GM12865 (cell line): ENCODE measurements around the gene EFNA3.

Experiments
- DNase-seq: peaks from one replicate; pipeline ENCODE4 v3.0.0; 2010; ENCODE audit warnings: low read depth
- H3K4me3 ChIP-seq: 2 replicates; pipeline ENCODE4 v1.5.1; 2011; ENCODE audit warnings: mild to moderate bottlenecking, low read depth, low read length, control low read depth
- CTCF ChIP-seq: IDR thresholded peaks from 2 replicates; pipeline ENCODE4 v1.5.1; 2011; ENCODE audit warnings: low read length, control low read depth, low read depth, inconsistent platforms; ENCODE audit not compliant: insufficient read depth; ENCODE audit errors: missing control alignments

Gene EFNA3

GRCh38 chr1:155034318-155035208, 44.1 kb upstream of the EFNA3 start:
- H3K4me3 ChIP-seq = no peak overlapping the region
- no peak for DNase-seq
- TF ChIP-seq CTCF = no peak

DNA sequence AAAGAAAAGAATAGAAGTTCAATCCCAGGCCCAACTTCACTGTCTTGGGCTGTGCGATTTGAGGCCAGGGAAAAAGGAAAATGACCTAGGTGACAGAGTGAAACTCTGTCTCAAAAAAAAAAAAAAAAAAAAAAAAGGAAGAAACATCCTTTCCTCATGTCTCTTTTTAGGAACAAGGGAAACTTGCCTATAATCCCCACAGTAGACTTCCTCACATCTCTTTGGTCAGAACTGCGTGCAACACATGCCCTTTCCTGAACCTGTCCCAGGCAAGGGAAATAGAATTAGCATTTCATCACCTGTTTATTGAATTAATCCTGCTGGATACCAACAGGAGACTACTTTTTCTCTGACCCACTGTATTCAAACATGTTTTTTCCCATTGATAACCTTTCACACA, 42.7 kb upstream of the EFNA3 start:
- TF ChIP-seq CTCF = no peak
- DNase-seq = no peak

GRCh38 chr1:155037043-155037442, 41.6 kb upstream of the EFNA3 start:
- no peak overlapping the region for H3K4me3 ChIP-seq
- no peak for TF ChIP-seq CTCF
- DNase-seq = no peak

More for the DNA sequence above, 42.7 kb upstream of the EFNA3 start:
- H3K4me3 ChIP-seq = no peak overlapping the region

- TF ChIP-seq CTCF = no peak
- H3K4me3 ChIP-seq = no peak overlapping the region
- DNase-seq = no peak
Observed at GRCh38 chr1:155037851-155038441, 40.7 kb upstream of the EFNA3 start.

DNA sequence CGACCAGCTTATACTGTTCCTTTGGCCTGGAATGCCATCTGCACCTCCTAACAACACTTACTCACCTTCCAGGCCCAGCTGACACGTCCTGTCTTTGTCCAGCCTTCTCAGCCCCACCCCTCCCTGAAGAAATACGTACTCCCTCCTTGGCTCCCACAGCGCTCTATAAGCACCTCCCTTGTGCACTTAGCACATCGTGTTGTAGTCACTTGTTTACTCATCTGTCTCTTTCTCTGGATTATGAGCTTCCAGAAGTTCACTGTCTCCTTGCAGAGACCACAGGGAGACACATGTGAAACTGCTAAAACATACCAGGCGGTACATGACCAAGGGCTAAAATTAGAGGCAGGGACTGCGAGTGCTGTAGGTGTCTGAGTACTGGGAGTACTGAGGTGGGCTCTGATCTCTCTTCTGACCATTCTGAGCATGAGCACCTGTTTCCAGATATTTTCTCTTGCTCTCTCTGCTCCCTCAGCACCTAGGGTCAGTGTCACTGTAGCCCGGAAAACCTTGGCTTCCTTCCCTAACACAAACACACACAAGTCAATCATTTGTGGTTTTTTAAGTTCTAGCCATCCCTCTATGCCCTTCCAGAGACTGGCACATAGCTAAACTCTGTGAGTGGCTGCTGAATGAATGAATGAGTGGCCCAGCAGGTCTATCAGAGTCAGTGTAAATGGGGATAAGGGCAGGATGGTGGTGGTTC, 39.9 kb upstream of the EFNA3 start:
- DNase-seq = no peak
- TF ChIP-seq CTCF = no peak
- no peak overlapping the region for H3K4me3 ChIP-seq

DNA sequence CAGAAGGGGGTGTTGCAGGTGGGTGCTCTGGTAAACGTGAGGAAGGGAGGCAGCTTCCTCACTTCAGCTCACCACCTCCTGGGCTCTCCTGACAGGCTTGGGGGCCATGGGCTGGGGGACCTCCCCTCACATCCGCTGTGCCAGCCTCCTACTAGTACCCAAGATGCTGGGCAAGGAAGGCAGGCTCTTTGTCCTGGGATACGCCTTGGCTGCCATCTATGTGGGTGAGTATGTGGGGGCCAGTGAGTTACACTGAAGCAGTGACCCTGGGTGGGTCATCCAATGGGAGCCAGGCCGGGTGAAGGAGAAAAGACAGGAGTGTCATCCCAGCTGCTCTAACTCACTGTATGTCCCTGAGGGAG, 39.3 kb upstream of the EFNA3 start:
- no peak for TF ChIP-seq CTCF
- no peak overlapping the region for H3K4me3 ChIP-seq
- no peak for DNase-seq
